ENCODE measurements around the gene ZKSCAN5. TPM values are rescaled to one million over a fixed set of nuclear protein-coding genes. Genes with fewer than 3 reads are reported as not detected.
A peak's percentile ranks its signal among the peaks of the same experiment; 100 is the strongest.
"Not testable (repeated sequence)": the region's sequence is repeated elsewhere in the genome, so short reads cannot be mapped to it uniquely, and the experiment has no call there.

ZKSCAN5 gene
- total RNA-seq, 3 donors from 2014 or later (not counting 1 experiment from before 2014, with no cell fraction given), result 6.8 to 9.7 (median 7.4) TPM

DNA sequence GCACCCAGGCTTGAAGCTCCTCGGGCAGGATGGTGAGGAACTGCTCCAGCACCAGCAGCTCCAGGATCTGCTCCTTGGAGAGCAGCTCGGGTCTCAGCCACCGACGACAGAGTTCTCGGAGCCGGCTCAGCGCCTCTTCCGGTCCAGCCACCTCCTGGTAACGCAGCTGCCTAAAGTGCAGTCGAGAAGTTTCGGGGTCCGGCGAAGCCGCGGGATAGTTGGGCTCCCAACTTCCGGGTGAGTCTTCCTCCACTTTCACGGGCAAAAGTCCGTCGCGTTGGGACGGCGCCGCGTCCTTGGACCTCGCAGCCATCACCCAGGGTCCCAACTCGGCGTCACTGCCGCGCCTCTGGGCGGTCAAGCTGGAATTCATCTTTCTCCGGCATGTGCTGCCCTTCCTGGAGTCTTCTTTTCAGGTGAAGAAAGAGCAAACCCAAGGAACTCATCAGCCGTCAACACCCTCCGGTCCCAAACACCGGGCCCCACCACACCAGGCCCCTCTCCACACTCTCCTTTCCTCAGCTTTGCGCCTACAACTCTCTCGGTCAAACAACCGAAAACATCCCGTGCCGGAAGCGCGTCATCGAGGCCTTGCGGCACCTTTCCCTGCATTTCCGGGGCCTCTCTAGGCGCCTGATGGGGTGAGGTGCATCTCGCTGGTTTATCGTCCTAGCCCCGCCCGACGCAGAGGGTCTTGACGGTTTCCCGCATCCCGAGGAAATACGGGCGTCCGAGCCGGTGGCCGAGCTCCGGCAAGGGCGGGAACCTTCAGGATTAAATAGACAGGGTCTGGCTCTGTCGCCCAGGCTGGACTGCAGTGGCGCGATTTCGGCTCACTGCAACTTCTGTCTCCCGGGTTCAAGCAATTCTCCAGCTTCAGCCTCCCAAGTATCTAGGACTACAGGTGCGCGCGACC, 4.5 kb upstream of the ZKSCAN5 start, which contains the start of gene ZNF394:
Gene ZNF394, minus strand, starts transcription at position 561 of the 916 bp plus-strand sequence. Its CDS starts 188 bp downstream, at position 373.
- Mint-ChIP-seq H3K27ac (peak within 1 kb of the TSS; percentile 95 to 99), H3K4me3 (peak within 1 kb of the TSS; percentile 100), H3K27me3 (ENCODE audit: low read depth in 2 of 2) (no peaks in the 10 kb centered on the region), H3K9me3 (no peaks in the 10 kb centered on the region), H3K4me1 (peaks cover 25 to 29% of the 10 kb centered on the region in 2 donors), H3K36me3 (no peaks in the 10 kb centered on the region)
- TF ChIP-seq, protein P1, sequence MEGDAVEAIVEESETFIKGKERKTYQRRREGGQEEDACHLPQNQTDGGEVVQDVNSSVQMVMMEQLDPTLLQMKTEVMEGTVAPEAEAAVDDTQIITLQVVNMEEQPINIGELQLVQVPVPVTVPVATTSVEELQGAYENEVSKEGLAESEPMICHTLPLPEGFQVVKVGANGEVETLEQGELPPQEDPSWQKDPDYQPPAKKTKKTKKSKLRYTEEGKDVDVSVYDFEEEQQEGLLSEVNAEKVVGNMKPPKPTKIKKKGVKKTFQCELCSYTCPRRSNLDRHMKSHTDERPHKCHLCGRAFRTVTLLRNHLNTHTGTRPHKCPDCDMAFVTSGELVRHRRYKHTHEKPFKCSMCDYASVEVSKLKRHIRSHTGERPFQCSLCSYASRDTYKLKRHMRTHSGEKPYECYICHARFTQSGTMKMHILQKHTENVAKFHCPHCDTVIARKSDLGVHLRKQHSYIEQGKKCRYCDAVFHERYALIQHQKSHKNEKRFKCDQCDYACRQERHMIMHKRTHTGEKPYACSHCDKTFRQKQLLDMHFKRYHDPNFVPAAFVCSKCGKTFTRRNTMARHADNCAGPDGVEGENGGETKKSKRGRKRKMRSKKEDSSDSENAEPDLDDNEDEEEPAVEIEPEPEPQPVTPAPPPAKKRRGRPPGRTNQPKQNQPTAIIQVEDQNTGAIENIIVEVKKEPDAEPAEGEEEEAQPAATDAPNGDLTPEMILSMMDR (IDR thresholded peaks at IDR 0.05), result no peak
- WGBS (ENCODE audit: insufficient coverage), result 0% methylated on average over 68 of the region's 68 CpGs
- intact Hi-C loops (cut with micrococcal nuclease), result loop anchor here (1.0 to 10.0 kb wide), 4 partner anchors 28 to 125 kb away; partner anchors contain the start of genes ARPC1B, FAM200A, ZNF789 and ZSCAN25
- Histone ChIP-seq H3K4me1 (ENCODE audit: control insufficient read depth, insufficient read depth, low read length) (peaks cover 43% of the 10 kb centered on the region), H3K4me3 (ENCODE audit: low read length) (peak within 1 kb of the TSS; percentile 92), H3K36me3 (ENCODE audit: control insufficient read depth, insufficient read depth, low read length) (peaks cover 17% of the 10 kb centered on the region), H3K27me3 (ENCODE audit: control insufficient read depth, insufficient read depth, low read length) (no peaks in the 10 kb centered on the region), H3K9me3 (ENCODE audit: control insufficient read depth, insufficient read depth, low read length) (no peaks in the 10 kb centered on the region), H3K27ac (ENCODE audit: low read length) (peak within 1 kb of the TSS; percentile 96)
- peak; percentile 43 to 67 (median 51) for ATAC-seq
- DNase-seq, result peak; percentile 85 to 96

GRCh38 chr7:99500637-99501009, 3.8 kb upstream of the ZKSCAN5 start:
- Mint-ChIP-seq H3K4me1 (peaks cover 29 to 34% of the 10 kb centered on the region in 2 donors), H3K4me3 (peak overlapping the region; percentile 100), H3K9me3 (no peaks in the 10 kb centered on the region), H3K27ac (peak overlapping the region; percentile 95 to 99), H3K27me3 (ENCODE audit: low read depth in 2 of 2) (no peaks in the 10 kb centered on the region), H3K36me3 (no peaks in the 10 kb centered on the region)
- intact Hi-C loops (cut with micrococcal nuclease), result loop anchor here (1.0 to 10.0 kb wide), 4 partner anchors 28 to 126 kb away; partner anchors contain the start of genes ARPC1B, FAM200A, ZNF789 and ZSCAN25
- Histone ChIP-seq H3K27me3 (ENCODE audit: control insufficient read depth, insufficient read depth, low read length) (no peaks in the 10 kb centered on the region), H3K9me3 (ENCODE audit: control insufficient read depth, insufficient read depth, low read length) (no peaks in the 10 kb centered on the region), H3K27ac (ENCODE audit: low read length) (peak overlapping the region; percentile 96), H3K4me1 (ENCODE audit: control insufficient read depth, insufficient read depth, low read length) (peaks cover 47% of the 10 kb centered on the region), H3K36me3 (ENCODE audit: control insufficient read depth, insufficient read depth, low read length) (peaks cover 16% of the 10 kb centered on the region), H3K4me3 (ENCODE audit: low read length) (peak overlapping the region; percentile 92)
- TF ChIP-seq, protein P1 (IDR thresholded peaks at IDR 0.05), result no peak
- ATAC-seq (no peak), DNase-seq (no peak)
- 53% methylated on average over 15 of the region's 16 CpGs for WGBS (ENCODE audit: insufficient coverage)

DNA sequence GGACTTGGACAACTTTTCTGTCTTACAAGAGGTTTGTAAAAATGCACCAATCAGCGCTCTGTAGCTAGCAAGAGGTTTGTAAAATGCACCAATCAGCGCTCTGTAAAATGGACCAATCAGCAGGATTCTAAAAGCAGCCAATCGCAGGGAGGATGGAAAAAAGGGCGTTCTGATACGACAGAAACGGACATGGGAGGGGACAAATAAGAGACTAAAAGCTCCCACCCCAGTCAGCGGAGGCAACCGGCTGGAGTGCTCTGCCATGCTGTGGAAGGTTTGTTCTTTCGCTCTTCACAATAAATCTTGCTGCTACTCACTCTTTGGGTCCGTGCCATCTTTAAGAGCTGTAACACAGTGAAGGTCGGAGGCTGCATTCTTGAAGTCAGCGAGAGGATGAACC, 3.2 kb upstream of the ZKSCAN5 start:
- H3K4me3 ChIP-seq (ENCODE audit: low read length), result not testable (repeated sequence)

DNA sequence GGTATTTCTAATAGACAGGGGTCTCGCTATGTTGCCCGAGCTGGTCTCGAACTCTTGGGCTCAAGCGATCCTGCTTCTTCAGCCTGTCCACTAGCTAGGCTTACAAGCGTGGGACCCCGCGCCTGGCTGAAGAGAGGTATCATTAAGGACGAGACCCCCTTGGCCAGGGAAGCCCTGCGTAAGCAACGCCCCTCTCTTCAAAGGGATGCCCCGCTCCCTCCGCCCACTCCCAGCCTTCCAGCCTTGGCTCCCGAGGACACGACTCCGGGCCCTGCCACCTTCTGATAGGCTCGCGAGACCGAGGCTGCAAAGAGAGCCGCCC, 220 bp upstream of the ZKSCAN5 start:
- H3K4me3 ChIP-seq (ENCODE audit: low read length), result peak overlapping the region; percentile 95
- Mint-ChIP-seq H3K4me3 (peak overlapping the region; percentile 98), H3K4me1 (peaks cover 18 to 29% of the 10 kb centered on the region in 2 donors), H3K27ac (peak overlapping the region; percentile 95 to 96), H3K27me3 (ENCODE audit: low read depth in 2 of 2) (no peaks in the 10 kb centered on the region), H3K9me3 (no peaks in the 10 kb centered on the region), H3K36me3 (no peaks in the 10 kb centered on the region)
- H3K27ac ChIP-seq (ENCODE audit: low read length), result peak overlapping the region; percentile 90
- DNase-seq (no peak), ATAC-seq (no peak)
- WGBS (ENCODE audit: insufficient coverage), result 7% methylated on average over 19 of the region's 19 CpGs
- peaks cover 30% of the 10 kb centered on the region for H3K4me1 ChIP-seq (ENCODE audit: control insufficient read depth, insufficient read depth, low read length)
- H3K36me3 ChIP-seq (ENCODE audit: control insufficient read depth, insufficient read depth, low read length), result no peaks in the 10 kb centered on the region
- no peaks in the 10 kb centered on the region for H3K27me3 ChIP-seq (ENCODE audit: control insufficient read depth, insufficient read depth, low read length)
- intact Hi-C loops (cut with micrococcal nuclease), result loop anchor here (1.0 to 10.0 kb wide), 5 partner anchors 38 to 129 kb away; partner anchors contain the start of genes ARPC1B, ATP5MF, BUD31 and FAM200A
- TF ChIP-seq, protein P1 (IDR thresholded peaks at IDR 0.05), result no peak
- no peaks in the 10 kb centered on the region for H3K9me3 ChIP-seq (ENCODE audit: control insufficient read depth, insufficient read depth, low read length)

More for the DNA sequence above, 3.2 kb upstream of the ZKSCAN5 start:
- Mint-ChIP-seq H3K4me3 (peak overlapping the region; percentile 100), H3K4me1 (peaks cover 32 to 40% of the 10 kb centered on the region in 2 donors), H3K27ac (peak overlapping the region; percentile 95 to 99)
- not testable (repeated sequence) for H3K27me3 ChIP-seq (ENCODE audit: control insufficient read depth, insufficient read depth, low read length); ATAC-seq; H3K36me3 Mint-ChIP-seq; H3K9me3 Mint-ChIP-seq; DNase-seq; H3K27ac ChIP-seq (ENCODE audit: low read length); H3K27me3 Mint-ChIP-seq (ENCODE audit: low read depth in 2 of 2); H3K9me3 ChIP-seq (ENCODE audit: control insufficient read depth, insufficient read depth, low read length)
- intact Hi-C loops (cut with micrococcal nuclease), result loop anchor here (5.0 to 10.0 kb wide), 2 partner anchors 116 to 126 kb away; partner anchors contain the start of genes ARPC1B and ZSCAN25
- Histone ChIP-seq H3K36me3 (ENCODE audit: control insufficient read depth, insufficient read depth, low read length) (peaks cover 14% of the 10 kb centered on the region), H3K4me1 (ENCODE audit: control insufficient read depth, insufficient read depth, low read length) (peaks cover 50% of the 10 kb centered on the region)
- WGBS (ENCODE audit: insufficient coverage), result 98% methylated on average over 12 of the region's 12 CpGs
